Prostate gland (tissue), 2 donors: ENCODE measurements around the gene WNT5B. TPM values are rescaled to one million over a fixed set of nuclear protein-coding genes. Genes with fewer than 3 reads are reported as not detected.

Source experiments
- DNase-seq: peaks from one replicate; pipeline ENCODE4 v3.0.0-alpha.2; 2019; ENCODE audit warnings: low spot score
- H3K27ac ChIP-seq, 2 donors: fragments of 200-600 bp; sonication (generic); 2 replicates each; pipeline ENCODE4 v1.5.1; 2017 to 2019
- H3K27me3 ChIP-seq: fragments of 200-600 bp; sonication (generic); replicated peaks from 2 replicates; pipeline ENCODE4 v1.5.1; 2019; ENCODE audit not compliant: insufficient read depth
- H3K36me3 ChIP-seq, 2 donors: fragments of 200-600 bp; sonication (generic); 1 replicate in 1 of 2; 2 replicates in 1 of 2; pipeline versions ENCODE4 v1.5.1 to v1.8.1; 2017 to 2019
- H3K4me1 ChIP-seq: fragments of 200-600 bp; sonication (generic); replicated peaks from 2 replicates; pipeline ENCODE4 v1.5.1; 2019
- H3K4me3 ChIP-seq, 2 donors: fragments of 200-600 bp; sonication (generic); 2 replicates each; pipeline ENCODE4 v1.5.1; 2017 to 2019
- H3K9me3 ChIP-seq: fragments of 200-600 bp; sonication (generic); 2 replicates; pipeline ENCODE4 v1.5.1; 2017
- POLR2A ChIP-seq: fragments of 450-650 bp; IDR thresholded peaks from one replicate; pipeline ENCODE4 v1.6.1; 2016; ENCODE audit warnings: antibody characterized with exemption, mild to moderate bottlenecking
- POLR2AphosphoS5 ChIP-seq: sonication (generic); formaldehyde crosslinking; IDR thresholded peaks from one replicate; pipeline ENCODE4 v1.6.1; 2017; ENCODE audit warnings: antibody characterized with exemption
- intact Hi-C: fragments of 100-400 bp; cut with DNase I; formaldehyde crosslinking; loops from one replicate; pipeline ENCODE4 v1.14.2; 2022
- microRNA-seq: library from miRNA; unstranded; fragments of <30 nt; microRNA quantifications from one replicate; pipeline ENCODE4, GENCODE V29; 2016
- small RNA-seq, 2 donors: library from RNA; depleted of rRNA; stranded (forward); fragments of <200 nt; gene quantifications; one replicate each; pipeline ENCODE3, GENCODE V24; 2016
- total RNA-seq, 2 donors: library from RNA; depleted of rRNA; stranded (reverse); fragments of >200 nt; gene quantifications; one replicate each; pipeline ENCODE4 v1.1.0, GENCODE V29; 2016
- TF ChIP-seq, protein P1 (sequence below), 4 experiments: fragments of 200-600 bp in 2 of 4; fragments of 450-650 bp in 2 of 4; sonication (generic) in 2 of 4; IDR thresholded peaks; 1 replicate in 3 of 4; 2 replicates in 1 of 4; pipeline ENCODE4 v1.5.1; 2016 to 2019; ENCODE audit warnings: antibody characterized with exemption in 4 of 4, mild to moderate bottlenecking in 2 of 4, moderate library complexity in 2 of 4

Gene WNT5B
- total RNA-seq, 2 donors from 2014 or later, result 34.6 to 65.4 TPM

DNA sequence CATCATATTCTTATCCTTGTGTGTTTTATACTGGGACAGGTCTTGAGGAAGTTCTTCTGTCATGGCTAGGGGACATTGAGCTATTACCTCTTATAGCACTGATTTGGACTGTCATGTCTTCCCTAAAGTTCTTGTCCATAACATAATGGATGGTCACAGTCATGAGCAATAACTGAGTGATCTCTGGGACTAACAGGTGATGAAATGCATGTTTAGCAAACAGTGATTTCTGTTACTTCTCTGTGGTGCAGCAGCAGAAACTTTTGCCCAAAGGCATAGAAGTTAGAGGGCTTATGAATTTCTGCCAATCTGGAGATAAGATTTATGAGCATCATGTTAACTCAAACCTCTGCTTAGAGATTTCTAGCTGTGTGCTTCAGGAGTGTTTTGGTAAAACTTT is 67.8 kb downstream of the WNT5B start:
- Histone ChIP-seq H3K27me3 (no peaks in the 10 kb centered on the region), H3K27ac (no peak overlapping the region), H3K4me1 (no peaks in the 10 kb centered on the region), H3K36me3 (no peaks in the 10 kb centered on the region), H3K9me3 (no peaks in the 10 kb centered on the region), H3K4me3 (no peak overlapping the region)
- intact Hi-C loops, result no loop called here
- DNase-seq, result no peak
- TF ChIP-seq POLR2A (no peak), POLR2AphosphoS5 (no peak)
- TF ChIP-seq, protein P1, sequence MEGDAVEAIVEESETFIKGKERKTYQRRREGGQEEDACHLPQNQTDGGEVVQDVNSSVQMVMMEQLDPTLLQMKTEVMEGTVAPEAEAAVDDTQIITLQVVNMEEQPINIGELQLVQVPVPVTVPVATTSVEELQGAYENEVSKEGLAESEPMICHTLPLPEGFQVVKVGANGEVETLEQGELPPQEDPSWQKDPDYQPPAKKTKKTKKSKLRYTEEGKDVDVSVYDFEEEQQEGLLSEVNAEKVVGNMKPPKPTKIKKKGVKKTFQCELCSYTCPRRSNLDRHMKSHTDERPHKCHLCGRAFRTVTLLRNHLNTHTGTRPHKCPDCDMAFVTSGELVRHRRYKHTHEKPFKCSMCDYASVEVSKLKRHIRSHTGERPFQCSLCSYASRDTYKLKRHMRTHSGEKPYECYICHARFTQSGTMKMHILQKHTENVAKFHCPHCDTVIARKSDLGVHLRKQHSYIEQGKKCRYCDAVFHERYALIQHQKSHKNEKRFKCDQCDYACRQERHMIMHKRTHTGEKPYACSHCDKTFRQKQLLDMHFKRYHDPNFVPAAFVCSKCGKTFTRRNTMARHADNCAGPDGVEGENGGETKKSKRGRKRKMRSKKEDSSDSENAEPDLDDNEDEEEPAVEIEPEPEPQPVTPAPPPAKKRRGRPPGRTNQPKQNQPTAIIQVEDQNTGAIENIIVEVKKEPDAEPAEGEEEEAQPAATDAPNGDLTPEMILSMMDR (IDR thresholded peaks at IDR 0.05), result no peak

Small RNA genes within 50 kb of the gene (microRNA-seq; reads per million reads assigned to microRNA genes)
- not detected for gene MIR3649

Small RNA genes within 50 kb of the gene (small RNA-seq; reads per million reads assigned to genes)
- gene MIR3649, result 0 reads per million in 2 donors

Other genes starting within 250 kb of the WNT5B start
- 10 to 100 TPM; 21.3 to 28.7 TPM for gene FBXL14, start 34.6 kb upstream of the WNT5B start, total RNA-seq
- gene ADIPOR2, start 61.8 kb downstream of the WNT5B start, total RNA-seq, result 10 to 100 TPM; 23.7 to 46.2 TPM
- not detected for gene LRTM2, start 191.3 kb downstream of the WNT5B start, total RNA-seq